Endometrial microvascular endothelial cells (primary cell): ENCODE data around the gene SIK2. TPM values are rescaled to one million over a fixed set of nuclear protein-coding genes. Genes with fewer than 3 reads are reported as not detected.

ENCODE experiments used
- in situ Hi-C: cut with HindIII; loops from 2 replicates; pipeline ENCODE4 v1.10.0; 2017; ENCODE audit warnings: low sequenced_read_pairs, low pct_unique_long_range_greater_than_20kb; ENCODE audit errors: inconsistent ontology term
- total RNA-seq: library from RNA; depleted of rRNA; stranded (reverse); fragments of >200 nt; gene quantifications from one replicate; pipeline ENCODE4 v1.2.3, GENCODE V29; 2015; ENCODE audit errors: inconsistent ontology term

Gene SIK2
- total RNA-seq = 8.1 TPM

DNA sequence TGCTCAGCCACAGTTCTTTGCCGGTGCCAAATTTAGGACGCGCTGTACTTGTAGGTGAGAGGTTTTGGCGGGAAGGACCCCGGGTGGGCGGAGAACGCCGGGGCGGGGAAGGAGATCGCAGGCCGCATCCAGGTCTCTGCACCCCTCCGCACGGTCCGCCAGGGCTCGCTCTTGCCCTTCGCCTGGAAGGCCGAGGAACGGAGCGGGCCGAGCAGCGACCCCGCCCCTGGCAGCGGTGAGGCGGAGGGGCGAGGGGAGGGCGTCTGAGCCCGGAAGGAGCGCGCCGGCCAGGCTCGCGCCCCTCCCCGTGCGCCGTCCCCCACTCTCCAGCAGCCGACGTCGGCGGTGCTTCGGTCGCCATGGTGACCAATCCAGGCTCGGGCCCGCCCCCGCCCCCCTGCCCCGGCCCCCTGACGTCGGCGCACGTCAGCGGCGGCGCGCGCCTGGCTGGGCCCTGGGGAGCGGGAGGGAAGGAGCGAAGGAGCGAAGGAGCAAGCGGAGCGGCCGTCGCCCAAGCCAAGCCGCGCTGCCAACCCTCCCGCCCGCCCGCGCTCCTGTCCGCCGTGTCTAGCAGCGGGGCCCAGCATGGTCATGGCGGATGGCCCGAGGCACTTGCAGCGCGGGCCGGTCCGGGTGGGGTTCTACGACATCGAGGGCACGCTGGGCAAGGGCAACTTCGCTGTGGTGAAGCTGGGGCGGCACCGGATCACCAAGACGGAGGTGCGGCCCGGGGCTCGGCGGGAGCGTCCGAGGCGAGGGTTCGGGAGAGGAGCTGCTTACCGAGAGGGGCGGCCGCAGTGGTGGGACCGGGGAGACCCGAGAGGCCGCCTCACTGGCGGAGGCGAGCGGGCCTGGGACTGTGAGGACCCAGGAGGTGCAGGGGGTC lies at the start of gene SIK2:
SIK2 (plus strand) TSS at position 471 of the 886 bp plus-strand sequence; CDS start at position 586, 115 bp downstream.
- in situ Hi-C loops = no loop called here

- in situ Hi-C loops = no loop called here
Measured at GRCh38 chr11:111554532-111554931, 47.7 kb upstream of the SIK2 start.

- in situ Hi-C loops = no loop called here
Measured at GRCh38 chr11:111555255-111555654, 47.0 kb upstream of the SIK2 start.

DNA sequence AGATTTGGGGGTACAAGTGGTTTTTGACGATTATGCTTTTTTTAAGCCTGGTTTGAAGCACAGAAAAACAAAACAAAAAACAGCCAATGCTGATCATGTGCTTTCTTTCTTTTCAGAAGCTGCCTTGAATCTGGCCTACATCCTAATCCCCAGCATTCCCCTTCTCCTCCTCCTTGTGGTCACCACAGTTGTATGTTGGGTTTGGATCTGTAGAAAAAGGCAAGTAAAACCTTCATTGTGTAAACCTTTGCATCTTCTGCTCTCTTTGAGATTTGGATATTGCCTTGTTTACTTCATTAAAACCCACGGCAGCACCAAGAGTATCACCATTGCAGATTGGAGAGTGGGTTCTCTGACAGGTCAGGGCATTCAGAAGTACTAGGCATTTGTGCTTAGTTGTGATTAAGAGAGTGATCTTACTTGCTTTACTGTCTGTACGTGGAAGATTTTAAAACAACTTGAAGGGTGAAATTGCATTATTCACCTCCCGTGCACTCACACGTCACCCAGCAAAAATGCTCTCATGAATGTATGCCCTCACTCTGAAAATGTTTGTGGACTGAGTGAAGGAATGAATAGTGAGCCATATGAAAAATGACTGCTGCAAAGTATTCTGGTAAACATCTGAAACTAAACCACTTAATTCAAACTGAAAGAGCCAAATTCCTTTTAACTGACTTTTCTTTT lies 44.7 kb upstream of the SIK2 start:
- in situ Hi-C loops = no loop called here

DNA sequence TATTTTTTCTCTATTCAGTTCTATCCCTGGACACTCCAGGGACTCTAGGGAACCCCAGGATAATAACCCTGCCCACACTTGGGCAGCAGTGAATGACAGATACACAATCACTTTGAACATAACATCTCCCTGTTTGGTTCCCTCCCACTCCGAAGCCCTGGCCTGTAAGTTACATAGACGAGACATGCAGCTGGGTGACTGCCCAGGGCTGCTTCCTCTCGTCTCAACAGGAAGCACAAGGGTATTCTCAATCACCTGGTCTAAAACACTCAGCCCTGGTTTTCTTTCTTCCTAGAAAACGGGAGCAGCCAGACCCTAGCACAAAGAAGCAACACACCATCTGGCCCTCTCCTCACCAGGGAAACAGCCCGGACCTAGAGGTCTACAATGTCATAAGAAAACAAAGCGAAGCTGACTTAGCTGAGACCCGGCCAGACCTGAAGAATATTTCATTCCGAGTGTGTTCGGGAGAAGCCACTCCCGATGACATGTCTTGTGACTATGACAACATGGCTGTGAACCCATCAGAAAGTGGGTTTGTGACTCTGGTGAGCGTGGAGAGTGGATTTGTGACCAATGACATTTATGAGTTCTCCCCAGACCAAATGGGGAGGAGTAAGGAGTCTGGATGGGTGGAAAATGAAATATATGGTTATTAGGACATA lies 42.3 kb upstream of the SIK2 start:
- in situ Hi-C loops = no loop called here

GRCh38 chr11:111560800-111561199 lies 41.4 kb upstream of the SIK2 start:
- in situ Hi-C loops = no loop called here

DNA sequence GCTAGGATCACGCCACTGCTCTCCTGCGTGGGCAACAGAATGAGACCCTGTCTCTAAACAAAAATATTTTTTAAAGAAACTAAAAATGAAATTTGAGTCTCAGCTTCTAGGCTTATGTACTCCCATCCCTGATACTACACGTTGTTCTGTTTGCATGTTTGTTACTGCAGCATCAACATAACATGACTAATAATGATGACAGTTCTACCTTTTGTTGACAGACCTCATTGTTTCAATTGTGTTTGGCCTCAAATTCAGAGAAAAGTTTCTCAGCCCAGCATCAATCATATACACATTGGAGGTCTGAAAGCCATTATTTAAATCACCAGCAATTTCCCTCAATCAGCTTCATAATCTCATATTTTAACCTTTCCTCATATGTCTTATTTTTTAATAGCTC lies 40.9 kb upstream of the SIK2 start:
- in situ Hi-C loops = no loop called here

GRCh38 chr11:111561791-111562325 lies 40.4 kb upstream of the SIK2 start:
- in situ Hi-C loops = no loop called here

DNA sequence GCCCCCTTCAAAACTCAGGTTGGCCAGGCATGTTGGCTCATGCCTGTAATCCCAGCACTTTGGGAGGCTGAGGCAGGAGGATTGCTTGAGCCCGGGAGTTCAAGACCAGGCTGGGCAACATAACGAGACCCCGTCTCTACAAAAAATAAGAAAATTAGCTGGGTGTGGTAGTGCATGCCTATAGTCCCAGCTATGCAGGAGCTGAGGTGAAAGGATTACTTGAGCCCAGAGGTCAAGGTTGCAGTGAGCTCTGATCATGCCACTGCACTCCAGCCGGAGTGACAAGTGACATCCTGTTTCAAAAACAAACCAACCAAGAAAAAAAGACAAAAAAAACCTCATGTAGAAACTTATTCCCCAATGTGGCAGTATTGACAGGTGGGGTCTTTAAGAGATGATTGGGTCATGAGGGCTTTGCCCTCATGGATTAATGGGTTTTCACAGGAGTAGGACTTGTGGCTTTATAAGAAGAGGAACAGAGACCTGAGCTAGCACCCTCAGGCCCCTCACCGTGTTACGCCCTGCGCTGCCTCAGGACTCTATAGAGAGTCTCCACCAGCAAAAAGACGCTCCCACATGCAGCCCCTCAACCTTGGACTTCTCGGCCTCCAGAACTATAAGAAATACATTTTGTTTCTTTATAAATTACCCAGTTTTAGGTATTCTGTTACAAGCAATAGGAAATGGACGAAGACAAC lies 39.4 kb upstream of the SIK2 start:
- in situ Hi-C loops = no loop called here

GRCh38 chr11:111565114-111565720 lies 37.0 kb upstream of the SIK2 start:
- in situ Hi-C loops = no loop called here

GRCh38 chr11:111566324-111566723 lies 35.9 kb upstream of the SIK2 start:
- in situ Hi-C loops = no loop called here

DNA sequence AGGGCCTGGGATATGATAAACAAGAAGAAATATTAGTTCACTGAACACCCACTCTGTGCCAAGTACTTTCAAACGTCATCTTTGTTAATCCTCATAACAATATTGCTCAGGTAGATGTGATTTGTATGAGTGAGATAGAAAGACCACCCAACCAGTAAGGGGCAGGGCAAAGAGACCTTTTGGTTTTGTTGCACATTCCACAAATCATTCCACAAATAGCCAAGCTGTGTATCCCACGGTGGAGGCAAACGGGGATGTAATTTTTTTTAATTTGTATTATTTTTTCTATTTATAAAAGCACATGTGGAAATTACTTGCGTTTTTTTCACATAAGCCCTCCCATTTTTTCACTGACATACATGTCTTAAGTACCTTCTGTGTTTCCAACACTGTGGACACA lies 32.8 kb upstream of the SIK2 start:
- in situ Hi-C loops = no loop called here

DNA sequence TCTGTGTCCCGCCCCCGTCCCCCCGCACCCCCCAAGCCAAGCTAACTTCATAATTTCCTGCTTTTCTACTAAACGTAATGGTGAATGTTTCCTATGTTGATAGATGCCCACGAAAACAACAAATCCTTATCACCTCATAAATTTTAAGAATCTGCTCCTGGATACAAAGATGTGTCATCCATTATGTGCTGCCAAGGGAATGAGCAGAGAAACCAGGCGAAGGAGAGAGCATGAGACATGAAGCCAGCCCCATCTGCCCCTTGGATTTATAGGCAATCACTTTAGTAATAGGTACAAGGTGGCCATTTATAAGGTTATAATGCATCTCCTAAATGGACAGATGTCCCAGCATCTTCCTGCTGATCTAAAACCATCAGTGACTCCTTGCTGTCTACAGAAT lies 31.5 kb upstream of the SIK2 start:
- in situ Hi-C loops = no loop called here

DNA sequence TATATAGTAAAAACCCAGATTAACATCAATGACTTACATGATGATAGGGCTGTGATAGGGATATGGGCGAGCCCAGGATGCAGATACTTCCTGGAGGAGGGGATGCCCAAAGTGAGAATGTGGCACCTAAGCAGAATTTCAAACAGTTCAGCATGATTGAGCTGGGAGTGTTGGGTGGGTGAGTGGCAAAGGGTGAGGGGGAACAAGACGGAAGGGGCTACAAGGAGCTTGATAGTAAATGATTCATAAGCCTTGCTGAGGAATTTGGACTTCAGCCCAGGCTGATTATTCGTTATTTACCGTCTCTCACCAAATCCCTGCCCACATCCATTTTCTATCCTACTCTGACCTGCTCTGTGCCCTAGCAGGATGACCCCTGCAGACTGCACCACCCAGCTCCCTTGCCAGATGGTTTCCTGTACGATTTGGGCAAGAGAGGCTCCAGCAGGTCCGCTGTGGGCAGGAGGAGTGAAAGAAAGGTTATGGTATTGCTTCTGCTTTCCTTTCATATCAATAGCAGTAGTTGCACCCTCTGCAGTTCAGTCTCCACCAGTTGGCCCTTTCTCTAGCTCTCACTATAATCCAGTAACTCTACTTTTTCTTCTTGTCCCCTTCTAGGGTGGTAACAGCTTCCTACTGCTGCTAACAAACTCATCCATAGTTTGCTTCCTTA lies 30.3 kb upstream of the SIK2 start:
- in situ Hi-C loops = no loop called here

- in situ Hi-C loops = no loop called here
Measured at GRCh38 chr11:111572581-111572980, 29.7 kb upstream of the SIK2 start.

DNA sequence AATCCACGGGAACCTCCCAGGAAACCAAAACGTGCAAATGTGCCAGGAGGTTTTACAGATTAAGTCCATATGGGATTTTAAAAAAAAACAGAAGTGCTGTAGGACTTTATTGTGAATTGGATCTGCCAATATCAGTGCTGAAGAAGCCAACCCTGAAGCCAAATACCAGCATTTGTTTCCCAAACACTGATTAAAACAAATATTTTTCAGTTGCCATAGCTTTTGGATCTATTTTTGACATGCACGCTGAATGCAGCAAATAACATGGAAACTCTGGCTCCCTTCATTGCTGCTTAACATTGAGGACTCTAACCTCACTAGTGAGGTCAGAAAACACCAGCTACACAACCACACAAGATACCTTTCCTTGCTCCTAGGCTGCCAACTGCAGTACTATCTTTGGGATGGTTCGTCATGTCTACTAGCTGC lies 28.4 kb upstream of the SIK2 start:
- in situ Hi-C loops = no loop called here

DNA sequence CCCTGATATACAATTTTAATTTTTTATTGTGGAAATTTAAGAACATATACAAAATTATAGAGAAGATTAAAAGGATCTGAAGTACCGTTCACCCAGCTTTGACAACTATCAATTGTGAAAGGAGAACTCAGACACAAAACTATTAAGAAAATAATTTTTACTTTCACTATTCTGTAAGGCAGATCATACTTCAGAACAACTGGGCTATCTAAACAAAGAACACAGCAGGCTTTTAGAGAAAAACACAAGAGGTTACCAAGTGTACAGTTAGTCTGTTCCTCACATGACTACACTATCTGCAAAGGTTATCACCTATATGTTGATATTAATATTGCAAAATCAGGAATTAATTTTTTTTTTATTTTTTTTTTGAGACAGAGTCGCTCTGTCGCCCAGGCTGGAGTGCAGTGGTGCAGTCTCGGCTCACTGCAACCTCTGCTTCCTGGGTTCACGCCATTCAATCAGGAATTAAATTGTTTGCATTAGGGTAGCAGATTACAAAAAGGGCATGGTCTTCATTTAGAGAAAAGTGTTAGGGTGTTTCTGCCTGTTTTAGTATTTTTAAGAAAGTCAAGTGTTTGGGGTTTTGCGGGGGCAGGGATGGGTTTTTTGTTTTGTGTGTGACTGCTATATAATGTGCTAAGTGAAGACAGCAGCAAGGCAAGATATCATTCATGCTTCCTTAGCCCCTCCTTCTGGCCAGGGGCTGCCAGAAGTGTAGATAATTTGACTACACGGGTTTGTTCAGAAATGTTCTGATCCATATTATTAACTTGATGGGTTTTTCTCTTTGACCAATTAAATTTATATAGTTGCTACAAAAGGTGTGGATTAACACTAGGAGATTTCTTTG lies 27.6 kb upstream of the SIK2 start:
- in situ Hi-C loops = no loop called here
